HEK293T (cell line): Measurements from ENCODE around the gene NLGN2.

Source experiments
- CTBP1 ChIP-seq: fragments of 450-650 bp; IDR thresholded peaks from 2 replicates; pipeline ENCODE4 v1.6.1; 2016; ENCODE audit warnings: borderline replicate concordance
- FOXA1 ChIP-seq: fragments of 450-650 bp; IDR thresholded peaks from 2 replicates; pipeline ENCODE4 v1.6.1; 2016; ENCODE audit warnings: mild to moderate bottlenecking
- NFRKB ChIP-seq: fragments of 450-650 bp; IDR thresholded peaks from 2 replicates; pipeline ENCODE4 v1.6.1; 2016; ENCODE audit warnings: mild to moderate bottlenecking, moderate library complexity
- SP1 ChIP-seq: fragments of 450-650 bp; IDR thresholded peaks from 2 replicates; pipeline ENCODE4 v1.6.1; 2017

- TF ChIP-seq CTBP1 (no peak), NFRKB (no peak), SP1 (no peak), FOXA1 (no peak)
Observed at GRCh38 chr17:7426896-7427489, 19.3 kb downstream of the NLGN2 start.
